ACHN (cell line): Measurements from ENCODE around the gene HPSE2.
"Not testable (repeated sequence)": the region's sequence is repeated elsewhere in the genome, so short reads cannot be mapped to it uniquely, and the experiment has no call there.

Source experiments
- DNase-seq: peaks from one replicate; pipeline ENCODE4 v3.0.0-alpha.2; 2015
- in situ Hi-C: cut with HindIII; loops from 2 replicates; pipeline ENCODE4 v1.10.0; 2017; ENCODE audit warnings: low sequenced_read_pairs, low pct_ligation_motif_present, low pct_unique_long_range_greater_than_20kb

HPSE2 gene

DNA sequence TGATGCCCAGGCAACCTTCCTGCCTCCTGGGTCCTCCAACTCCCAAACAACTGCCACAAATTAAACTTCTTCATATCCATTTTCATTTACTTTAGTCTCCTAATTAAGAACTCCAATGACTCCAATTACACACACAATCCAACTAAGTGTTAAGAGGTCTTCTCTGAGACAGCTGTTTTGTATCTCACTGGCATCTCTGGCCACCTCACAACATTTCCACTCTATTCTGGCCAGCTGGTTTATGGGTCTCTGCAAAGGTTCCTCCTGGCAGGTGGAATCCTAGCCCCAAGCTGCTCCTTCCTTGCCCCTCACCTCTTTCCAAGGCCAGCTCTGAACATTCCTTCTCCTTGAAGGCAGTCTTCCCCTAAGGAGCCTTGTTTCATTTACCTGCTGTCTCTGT lies 665.8 kb downstream of the HPSE2 start:
- DNase-seq: no peak
- in situ Hi-C loops: no loop called here

DNA sequence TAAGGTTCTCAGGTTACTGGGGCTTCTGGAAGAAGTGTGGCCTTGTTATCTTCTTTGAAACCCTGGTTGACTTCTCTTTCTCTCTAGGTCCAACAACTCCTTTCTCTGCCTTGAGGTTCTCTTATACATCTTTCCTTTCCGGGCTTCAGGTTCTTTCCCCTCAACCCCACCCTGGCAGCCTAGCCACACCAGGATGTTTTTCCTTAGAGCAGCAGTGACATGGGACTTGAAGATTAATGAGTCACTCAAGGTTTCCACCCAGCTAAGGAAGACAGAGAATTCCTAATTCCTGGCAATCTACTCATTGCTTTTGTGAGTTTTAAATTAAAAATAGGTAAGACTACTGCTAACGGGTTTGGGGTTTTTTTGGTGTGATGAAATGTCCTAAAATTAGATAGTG lies 667.1 kb downstream of the HPSE2 start:
- in situ Hi-C loops: no loop called here
- no peak for DNase-seq

DNA sequence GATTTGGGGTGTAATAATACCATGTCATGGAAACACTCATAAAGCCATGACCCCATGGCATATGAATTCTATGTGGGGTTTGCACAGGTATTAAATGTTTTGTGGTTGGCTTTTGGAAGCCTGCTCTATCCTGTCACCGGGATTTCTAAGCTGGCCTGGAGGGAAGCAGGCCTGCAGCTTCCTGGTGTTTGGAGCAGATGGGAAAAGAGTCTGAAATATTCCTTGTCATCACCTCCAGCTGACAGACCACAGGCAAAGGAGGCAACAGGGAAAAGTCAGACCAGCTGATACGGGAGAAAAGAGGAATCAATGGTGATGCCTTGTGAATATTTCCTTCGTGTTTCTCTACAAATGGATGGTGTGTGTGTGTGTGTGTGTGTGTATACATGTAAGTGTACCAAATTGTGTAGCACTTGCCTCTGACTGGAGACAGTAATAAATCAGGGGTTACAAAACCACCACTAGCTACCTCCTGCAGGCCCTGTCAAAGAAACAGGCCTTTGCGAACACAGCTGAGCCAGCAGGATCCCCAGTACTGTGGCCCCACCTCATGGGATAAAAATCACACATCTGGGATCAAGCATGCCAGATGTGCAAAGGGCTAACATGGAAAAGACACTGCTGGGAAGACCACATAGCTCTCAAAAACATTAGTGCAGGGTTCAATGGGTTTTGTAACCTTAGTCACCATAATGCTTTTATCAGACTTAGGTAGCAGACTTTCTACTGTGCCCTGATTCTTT lies 668.1 kb downstream of the HPSE2 start:
- in situ Hi-C loops: no loop called here

DNA sequence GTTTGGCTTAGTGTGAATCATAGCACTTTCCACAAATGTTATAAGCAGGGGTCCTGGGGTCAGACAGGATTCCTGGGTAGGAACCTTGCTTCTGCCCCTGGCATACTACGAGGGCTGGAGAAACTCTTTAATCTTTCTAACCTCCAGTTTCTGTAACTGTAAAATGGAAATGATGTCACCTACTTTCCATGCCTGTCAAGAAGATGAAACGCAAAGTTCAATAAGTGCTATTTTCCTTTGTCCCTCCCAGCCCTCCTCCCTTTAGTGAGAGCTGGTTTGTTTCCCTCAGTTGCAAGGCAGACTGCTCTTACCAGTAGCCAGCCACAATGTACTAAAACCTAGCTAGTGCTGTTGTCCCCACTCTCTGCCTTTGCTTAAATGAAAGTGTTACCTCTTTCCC lies 671.8 kb downstream of the HPSE2 start:
- no peak for DNase-seq
- in situ Hi-C loops: no loop called here

More for the DNA sequence above, 668.1 kb downstream of the HPSE2 start:
- DNase-seq: no peak

DNA sequence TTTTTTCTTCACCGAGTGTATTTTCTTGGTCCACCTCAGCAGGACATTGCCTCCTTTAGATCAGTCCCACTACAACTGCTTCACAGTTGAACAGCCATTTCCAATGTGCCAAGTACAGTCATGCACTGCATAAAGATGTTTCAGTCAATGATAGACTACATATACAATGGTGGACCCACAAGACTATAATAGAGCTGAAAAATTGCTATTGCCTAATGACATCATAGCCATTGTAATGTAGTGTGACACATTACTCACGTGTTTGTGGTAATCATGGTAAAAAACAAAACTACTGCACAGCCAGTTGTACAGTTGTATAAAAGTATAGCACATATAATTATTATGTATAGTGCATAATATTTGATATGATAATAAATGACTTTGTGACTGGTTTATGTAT lies 675.1 kb downstream of the HPSE2 start:
- in situ Hi-C loops: no loop called here
- no peak for DNase-seq

DNA sequence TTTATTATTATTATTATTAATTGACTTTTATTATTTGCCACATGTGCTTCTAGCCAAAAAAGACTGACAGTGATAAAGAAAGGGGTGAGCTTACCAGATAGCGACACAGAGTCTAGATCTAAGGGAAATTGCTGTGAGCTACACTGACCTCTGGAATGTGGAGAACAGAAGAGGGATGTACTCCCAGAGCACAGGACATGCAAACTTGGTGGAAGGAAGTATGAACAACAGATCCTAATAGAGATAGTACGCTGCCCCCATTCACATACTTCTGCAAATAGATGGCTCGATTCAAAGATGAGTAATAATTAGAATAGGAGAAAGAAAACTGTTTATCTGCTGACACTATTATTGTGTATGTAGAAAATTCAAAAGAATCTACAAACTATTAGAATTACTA lies 679.6 kb downstream of the HPSE2 start:
- no peak for DNase-seq
- in situ Hi-C loops: no loop called here

DNA sequence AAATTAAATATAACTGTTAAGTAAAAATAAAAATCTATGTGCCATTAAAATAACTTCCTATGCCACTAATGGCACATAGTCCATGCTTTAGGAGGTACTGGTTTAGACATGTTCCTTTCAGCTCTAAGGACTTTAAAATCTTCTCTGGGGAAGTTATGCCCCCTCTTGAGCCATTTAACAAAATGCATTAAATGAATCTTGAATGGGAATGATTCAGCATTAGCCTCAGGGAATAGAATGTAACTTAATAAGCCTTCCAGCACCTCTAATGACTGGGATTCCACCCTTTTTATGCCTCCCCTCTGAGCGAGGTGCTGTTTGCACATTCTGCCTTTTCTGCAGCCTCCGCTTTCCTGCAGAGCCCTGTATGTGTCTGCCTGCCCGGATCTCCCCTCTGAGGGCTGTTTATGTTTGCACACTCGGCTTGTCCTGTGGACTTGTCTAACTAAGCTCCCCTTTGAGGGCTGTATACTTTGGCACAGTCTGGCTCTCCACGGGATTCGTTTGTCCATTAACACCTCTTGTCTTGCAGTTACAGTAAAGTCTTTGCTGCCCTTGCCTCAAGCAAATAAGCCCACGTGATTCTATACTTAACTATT lies 680.5 kb downstream of the HPSE2 start:
- in situ Hi-C loops: no loop called here
- no peak for DNase-seq

DNA sequence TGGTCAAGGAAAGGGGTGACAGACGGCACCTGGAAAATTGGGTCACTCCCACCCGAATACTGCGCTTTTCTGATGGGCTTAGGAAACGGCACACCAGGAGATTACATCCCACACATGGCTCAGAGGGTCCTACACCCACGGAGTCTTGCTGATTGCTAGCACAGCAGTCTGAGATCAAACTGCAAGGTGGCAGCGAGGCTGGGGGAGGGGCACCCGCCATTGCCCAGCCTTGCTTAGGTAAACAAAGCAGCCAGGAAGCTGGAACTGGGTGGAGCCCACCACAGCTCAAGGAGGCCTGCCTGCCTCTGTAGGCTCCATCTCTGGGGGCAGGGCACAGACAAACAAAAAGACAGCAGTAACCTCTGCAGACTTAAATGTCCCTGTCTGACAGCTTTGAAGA lies 694.1 kb downstream of the HPSE2 start:
- in situ Hi-C loops, DNase-seq: not testable (repeated sequence)

DNA sequence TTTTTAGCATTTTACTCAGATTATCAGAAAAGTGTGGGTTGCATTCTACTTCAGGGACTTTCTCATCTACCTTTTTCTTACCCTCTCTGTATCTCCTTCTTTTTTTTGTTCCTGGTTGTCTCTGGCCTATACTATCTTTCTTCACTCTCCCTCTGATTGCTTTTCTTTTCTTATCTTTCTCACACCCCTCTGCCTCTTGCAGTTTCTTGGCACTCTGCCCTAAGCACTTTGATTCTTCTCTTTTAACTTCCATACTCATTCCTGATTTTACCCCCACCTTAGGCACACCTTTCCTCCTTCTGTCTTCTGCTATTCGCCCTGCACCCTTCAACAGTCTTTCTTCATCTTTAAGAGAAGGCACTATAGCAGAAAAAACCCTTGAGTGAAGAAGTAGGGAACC lies 696.1 kb downstream of the HPSE2 start:
- in situ Hi-C loops: no loop called here
- no peak for DNase-seq

DNA sequence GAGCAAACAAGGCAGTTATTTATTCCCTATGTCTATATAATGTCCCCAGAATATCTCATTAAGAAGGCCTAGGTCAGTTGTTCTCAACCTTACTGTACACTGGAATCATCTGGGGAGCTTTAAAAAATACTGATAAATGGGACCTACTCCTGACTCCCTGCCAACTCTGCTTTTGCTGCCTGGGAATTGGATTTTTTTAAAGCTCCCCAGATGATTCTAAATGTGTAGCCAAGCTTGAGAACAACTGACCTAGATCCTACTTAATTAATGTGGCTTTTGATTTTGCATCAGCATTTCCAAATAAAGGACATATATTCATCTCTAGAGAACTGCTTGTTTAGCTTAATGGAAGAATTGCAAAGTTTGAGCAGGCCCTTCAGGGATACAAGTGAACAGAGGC lies 697.2 kb downstream of the HPSE2 start:
- in situ Hi-C loops: no loop called here
- DNase-seq: no peak

DNA sequence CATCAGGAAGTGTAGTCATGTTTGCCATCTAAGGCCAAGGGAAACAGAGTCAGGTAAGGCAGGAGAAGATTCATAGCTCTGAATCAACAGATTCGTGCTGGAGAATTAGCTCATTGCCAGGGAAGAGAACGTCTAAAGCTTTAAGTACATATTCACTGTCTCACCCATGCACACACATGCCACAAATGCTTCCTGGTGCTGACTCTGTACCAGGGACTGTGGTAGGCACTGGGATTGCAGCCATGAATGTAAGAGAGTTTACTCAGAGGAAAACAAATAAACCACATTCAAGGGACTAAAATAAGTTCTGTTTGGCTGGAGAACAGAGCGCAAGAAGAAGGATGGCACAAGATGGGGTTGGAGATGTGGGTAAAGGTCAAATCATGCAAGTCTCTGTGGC lies 699.1 kb downstream of the HPSE2 start:
- in situ Hi-C loops: no loop called here
- no peak for DNase-seq

DNA sequence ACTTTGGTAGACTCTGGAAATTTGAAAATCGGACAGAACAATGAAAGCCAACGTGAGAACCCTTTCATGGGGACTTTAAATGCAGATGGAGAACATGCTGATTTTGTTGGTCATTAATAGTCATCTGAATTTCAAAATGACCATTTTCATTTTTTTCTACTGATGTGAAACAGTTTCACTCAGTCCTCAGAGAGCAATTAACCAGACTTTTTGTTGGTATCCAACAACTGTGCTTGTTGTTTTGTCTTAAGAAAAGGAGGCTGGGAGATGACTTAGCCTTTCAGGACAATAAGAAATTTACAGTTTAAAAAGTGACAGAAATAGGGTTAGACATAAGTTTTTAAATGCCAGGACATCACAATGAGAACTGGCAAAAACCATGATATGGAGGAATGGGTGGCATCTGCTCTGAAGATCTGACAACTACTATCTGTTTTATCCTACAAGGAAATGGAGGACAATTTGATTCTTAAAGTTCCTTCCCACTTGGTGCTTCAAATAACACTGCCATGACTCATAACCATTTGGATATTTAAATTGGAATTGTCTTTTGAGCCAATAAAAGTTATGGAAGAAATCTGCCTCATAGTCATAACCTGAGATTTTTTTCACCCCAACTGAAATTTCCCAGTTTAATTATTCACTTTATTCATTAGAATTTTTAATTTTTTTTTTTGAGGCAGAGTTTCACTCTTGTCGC lies 701.8 kb downstream of the HPSE2 start:
- DNase-seq: no peak
- in situ Hi-C loops: no loop called here

DNA sequence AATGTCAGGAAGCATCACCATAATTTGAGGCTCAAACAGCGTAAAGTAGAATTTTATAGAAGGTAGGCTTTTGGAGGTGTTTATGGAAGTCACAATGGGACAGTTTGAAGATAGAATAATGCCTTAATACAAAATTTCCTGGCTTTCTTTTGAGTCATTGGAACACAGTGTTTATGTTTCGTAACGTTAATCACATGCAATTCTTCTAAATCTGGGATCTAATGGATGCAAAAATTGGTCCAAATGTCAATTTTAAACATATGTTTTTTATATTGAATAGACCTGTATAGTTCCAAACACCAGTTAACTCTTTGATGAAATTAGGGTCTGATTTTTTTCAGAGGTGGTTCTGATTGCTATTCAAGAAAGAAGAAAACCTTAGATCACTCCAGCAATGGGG lies 702.4 kb downstream of the HPSE2 start:
- in situ Hi-C loops: no loop called here
- no peak for DNase-seq

DNA sequence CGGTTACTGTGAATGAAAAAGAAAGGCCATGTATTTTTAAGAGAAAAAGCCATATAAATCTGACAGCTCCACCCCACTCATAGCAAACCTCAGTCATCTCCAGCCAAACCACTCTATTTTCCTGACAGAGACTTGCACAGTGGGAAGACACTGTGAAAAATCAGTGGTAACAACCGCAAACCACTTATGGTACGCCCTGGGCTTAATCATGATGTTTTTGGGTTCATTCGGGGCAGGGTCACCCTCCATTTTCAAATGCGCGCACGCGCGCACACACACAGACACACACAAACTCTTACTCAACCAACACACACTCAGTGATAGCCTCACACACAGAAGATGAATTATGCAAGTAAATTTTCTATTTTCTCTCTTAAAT lies 706.9 kb downstream of the HPSE2 start:
- in situ Hi-C loops: no loop called here
- DNase-seq: no peak

DNA sequence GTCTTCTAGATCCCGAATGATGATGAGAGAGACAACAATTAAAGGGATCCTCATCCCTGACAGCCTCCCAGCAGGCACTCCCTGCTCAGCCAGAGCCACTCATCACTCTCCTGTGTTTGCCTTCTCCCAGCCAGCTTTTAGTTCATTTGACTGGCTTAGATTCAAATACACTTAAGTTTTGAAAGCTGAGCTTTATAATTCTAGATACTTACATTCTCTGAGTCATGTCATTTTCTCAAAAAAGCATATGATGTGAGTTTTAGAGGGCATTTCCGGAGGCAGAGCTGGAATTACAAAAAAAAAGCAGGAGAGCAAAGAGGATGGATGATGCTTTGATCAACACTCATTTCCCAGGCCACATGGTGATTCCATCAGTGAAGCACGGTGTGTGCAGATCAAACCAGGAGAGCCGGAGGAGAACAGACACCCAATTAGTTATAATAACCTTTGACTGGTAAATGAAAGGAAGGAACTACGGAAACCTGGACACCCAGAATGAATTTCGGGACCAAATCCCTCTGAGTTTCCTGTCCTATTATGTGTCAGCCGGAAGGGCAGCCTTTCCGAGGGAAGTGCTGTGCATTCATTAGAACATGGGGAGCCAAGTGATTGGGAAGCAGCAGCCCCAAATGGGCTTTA lies 707.4 kb downstream of the HPSE2 start:
- in situ Hi-C loops: no loop called here
- DNase-seq: no peak

DNA sequence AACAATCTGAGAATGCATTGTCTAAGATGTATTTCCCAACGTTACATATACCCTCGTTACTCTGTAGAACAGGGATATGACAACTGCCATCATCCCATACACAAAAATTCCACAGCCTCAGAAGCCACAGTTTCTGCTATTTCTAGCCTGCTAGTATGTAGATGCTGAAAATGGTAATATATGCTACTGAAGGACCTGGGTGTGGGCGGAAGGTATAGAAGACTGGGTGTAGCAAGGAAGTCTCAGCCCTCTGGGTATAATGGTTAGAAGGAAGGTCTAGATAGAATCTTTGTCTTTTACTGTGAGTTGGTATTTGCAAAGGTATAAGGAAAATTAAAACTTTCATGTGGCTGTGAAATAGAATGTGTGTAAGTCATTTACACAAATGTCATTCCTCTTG lies 709.7 kb downstream of the HPSE2 start:
- DNase-seq: no peak
- in situ Hi-C loops: no loop called here

DNA sequence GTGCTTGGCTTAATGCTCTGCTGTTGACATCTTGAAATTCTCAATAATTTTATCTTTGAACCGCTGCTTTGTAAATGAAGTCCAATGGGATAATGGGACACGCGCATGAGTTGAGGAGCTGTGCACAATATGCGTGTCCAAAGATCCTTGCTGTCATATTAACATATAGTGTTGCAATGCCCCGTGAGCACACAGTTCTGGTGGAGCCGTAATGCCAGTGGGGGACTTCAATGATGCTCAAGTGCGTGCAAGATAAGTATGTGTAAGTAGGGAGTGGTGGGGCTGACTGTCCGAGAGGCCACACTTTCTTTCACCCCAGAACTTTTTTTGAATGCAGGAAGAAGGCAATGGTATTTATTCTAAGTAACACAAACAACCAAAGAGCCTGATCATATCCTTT lies 711.5 kb downstream of the HPSE2 start:
- no peak for DNase-seq
- in situ Hi-C loops: no loop called here

DNA sequence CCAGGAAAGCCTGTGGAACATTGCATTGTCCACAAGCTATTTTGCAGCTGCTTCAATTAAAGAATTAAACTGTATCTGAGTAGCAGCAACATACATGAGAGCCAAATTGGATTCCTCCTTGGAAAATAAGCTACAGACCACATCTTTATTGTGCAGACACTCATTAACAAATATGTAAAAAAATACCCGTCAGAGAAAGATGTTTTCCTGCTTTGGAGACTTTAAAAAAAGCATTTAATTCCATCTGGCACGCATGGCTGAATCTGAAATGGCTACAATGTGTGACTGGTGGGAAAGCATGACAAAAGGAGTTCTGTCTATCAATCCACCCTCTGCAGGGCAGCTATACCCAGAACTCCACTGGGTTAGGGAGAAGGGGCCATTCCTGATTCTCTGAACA lies 715.8 kb downstream of the HPSE2 start:
- DNase-seq: no peak
- in situ Hi-C loops: no loop called here

DNA sequence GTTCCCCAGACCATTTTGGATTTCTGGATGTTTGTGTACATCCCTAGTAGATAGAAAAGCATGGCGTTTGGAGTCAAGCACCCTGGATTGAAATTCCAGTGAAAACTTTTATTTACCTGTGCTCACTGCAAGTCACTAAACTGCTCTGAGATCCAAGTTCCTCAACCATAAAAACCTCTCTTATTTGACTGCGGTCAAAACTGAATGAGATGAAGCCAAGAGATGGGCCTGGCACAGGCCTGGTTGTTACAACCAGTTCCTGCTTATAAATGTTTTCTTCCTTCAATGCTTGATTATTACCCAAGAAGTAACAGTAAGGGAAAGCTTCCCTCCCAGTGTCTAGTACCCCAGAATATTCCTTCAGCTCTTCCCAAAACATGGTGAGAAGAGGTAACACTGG lies 718.0 kb downstream of the HPSE2 start:
- no peak for DNase-seq
- in situ Hi-C loops: no loop called here

DNA sequence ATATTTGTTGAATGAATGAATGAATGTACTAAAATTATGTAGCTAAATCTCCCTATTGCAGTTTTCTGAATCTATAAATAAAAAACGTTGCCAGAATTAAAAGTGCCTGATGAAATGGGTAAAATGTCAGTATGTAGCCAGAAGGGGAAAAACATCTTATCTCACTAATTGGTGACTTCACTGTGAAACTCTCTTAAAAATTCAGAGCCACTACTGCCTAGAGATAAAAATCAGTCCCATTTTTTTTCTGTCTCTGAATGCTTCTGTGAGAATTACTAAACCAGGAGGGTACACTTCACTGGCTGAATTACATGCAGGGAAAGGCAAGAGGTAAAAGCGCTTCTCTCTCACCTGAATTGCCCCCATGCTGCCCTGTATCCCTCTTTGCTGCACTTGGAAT lies 719.3 kb downstream of the HPSE2 start:
- DNase-seq: no peak
- in situ Hi-C loops: no loop called here
